GM19397 (cell line): ENCODE measurements around the gene EDA2R.

Experiments used
- ATAC-seq: cut with Tn5 transposase; IDR thresholded peaks from one replicate; pipeline ENCODE4 v1.9.1; 2021; ENCODE audit warnings: mild to moderate bottlenecking, moderate library complexity; ENCODE audit not compliant: unreplicated experiment

Gene EDA2R, protein sequence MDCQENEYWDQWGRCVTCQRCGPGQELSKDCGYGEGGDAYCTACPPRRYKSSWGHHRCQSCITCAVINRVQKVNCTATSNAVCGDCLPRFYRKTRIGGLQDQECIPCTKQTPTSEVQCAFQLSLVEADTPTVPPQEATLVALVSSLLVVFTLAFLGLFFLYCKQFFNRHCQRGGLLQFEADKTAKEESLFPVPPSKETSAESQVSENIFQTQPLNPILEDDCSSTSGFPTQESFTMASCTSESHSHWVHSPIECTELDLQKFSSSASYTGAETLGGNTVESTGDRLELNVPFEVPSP

DNA sequence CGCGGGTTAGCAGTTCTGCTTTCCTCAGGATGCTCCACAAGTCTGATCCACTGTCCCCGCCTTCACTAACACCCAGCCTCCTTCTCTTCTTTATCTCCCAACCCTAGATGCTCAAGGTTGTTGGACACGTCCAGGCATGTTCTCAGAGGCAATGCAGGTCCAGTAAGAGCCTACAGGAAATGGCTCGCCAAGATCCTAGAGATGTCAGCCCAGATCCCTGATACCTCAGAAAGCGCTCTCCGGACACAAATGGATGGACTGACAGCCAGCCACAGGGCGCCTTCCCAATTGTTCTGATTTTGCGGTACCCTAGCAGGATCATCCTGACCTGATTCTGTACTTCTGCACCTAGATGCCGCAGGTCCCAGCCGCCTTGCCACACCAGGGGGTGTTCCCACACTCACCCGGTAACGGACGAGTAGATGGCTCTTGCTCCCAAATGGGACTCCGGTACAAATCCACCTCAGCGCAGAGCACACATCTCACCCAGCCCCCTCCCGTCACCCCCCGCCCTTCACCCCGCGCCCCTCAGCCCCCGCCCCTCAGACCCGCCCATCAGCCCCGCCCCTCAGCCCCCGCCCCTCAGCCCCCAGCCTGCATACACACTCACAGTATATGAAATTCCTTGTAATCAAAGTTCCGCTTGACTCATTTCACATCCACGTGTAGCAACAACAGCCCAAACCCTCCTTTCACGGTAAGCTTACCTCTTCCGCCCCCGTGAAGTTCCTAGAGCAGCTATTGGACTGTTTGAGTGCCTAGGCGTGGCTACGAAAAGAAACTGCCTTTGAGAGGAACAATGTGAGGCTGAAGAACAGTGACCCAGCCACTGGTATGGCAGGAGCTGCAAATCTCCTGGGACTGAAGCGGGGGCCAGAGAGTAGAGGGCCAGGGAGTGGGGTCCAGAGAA lies at the start of gene EDA2R:
Gene EDA2R, minus strand, starts transcription at position 488 of the 910 bp plus-strand sequence. CDS start 23,058 bp downstream, outside the sequence.
- peak; percentile 95 for ATAC-seq

DNA sequence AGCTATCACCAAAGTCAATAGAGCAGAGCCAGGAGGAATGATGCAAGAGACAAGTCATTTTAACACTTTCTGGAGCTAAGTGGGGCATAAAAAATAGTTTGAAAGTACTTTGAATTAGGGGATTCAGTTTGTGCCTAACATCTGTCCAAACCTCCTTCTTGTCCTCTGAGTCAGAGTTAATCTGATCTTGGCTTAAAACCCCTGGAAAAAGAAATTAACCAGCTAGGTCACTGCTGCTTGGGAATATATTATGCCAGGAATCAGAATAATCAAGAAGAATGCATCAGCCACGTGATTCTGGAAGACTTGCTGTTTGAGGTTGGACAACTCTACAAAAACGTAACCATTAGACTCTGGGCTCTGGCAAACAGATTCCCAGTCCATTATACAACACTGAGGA lies 45.3 kb upstream of the EDA2R start:
- ATAC-seq: no peak

DNA sequence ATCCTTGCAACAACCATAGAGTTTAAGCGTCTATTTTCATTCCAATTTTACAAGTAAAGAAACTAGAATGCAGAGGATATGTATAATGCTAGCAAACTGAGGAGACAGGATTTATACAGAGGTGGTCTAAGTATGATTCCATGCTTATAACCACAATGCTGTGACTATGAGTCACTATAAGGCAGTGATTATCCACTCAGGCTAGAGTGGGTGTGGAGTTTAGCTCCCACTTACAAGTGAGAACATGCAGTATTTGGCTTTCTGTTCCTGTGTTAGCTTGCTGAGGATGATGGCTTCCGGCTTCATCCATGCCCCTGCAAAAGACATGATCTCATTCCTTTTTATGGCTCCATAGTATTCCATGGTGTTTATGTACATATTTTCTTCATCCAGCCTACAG lies 41.6 kb upstream of the EDA2R start:
- no peak for ATAC-seq

DNA sequence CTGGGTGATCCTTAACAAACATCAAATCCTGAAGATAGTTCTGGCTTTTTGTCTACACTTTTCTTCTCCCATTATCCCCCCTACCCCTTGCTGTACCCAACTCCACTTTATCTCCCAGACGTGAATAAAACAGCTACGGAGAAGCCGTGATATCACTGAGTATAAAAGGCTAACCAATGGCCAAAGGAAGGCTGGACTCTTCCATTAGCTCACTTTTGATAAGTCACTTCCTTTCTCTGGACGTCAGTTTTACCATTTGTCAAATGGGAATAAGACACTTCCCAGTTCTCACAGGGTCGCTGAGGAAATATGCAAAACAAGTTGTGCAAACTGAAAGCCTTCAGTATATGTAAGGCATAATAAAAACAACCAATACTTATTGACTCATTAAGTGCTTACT lies 38.6 kb upstream of the EDA2R start:
- ATAC-seq: no peak

DNA sequence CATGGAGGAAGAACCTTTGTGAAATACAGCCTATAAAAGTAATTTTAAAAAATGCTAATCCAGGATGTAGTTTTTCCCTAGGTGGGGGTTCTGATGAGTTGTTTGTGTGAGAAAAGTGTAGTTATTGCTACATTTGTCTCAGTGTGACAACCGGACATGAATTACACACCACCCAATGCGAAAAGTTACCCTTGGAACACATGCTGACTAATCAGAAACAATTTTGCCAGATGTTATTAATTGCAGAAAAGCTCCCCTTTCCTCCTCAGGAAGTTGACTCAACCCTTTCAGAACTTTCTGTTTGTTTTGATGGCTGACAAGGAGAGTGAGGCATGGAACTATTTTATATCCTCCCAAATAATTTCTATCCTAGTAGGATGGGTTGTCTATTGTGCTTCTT lies 38.1 kb upstream of the EDA2R start:
- ATAC-seq: no peak

DNA sequence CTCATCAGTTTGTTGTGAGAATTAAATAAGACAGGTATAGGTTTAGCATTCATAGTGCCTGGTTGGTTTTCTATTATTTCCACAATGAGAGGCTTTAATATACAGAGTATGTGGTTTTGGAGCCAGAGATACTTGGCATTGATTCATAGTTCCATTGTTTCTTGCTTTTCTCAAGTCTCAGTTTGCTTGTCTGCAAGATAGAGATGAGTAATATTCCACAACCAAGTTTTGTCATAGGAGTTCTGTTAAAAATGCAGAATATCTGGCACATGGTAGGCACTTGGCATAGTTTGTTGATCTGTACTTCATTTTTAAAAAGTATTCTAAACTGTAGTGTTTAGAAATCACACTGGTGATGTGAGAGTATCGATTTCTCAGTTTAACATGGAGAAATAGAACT lies 37.5 kb upstream of the EDA2R start:
- ATAC-seq: no peak

DNA sequence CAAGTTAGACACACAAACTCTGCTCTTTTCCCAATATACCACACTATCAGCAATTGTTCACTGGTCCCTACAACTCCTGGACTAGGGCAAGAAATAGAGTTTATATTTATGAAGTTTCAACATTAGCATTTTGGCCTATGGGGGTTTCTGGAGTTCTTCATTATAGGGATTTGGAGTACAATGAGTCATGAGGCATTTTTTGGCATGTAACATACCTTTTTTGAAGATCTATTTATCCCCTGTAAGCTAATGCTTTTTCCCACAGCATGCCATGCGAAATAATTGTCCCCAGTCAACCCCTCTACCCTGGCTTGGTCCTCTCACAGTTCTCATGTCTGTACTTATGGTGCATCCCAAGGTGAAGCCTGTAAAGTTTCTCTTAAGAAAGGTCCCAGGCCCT lies 36.7 kb upstream of the EDA2R start:
- ATAC-seq: no peak

DNA sequence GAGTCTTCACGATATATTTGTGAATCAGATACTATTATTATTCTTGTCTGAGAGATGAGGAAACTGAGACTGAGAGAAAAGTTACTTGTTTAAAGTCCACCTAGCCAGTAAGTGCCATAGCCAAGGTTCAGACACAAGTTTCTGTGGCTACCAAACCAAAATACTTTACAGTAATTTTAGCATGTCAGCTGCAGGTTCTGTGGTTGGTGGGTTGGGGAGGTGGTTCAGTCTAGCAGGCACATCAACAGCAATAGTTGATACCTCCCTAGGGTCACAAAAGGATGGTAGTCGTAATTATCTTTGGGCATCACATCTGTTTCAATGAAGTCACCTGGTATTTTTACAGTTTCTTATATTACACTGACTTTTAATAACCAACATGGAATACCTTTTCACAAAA lies 35.6 kb upstream of the EDA2R start:
- ATAC-seq: no peak

DNA sequence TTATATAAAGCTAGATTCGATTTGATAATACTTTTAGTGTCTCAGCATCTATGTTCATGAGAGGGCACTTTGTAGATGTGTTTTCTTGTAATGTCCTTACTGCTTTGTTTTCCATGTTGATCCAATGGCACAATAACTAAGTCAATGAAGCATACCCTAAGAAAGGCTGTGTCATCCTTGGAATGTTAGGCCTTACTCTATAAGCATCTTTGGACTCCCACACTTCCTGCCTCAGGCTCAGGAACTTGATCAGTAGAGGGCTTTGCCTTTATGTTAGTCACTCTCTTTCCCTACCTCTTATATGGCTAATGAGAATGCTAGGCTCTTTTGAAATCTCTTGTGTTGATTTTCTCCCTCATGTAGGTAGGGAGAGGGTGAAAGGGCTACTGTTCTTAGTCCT lies 33.2 kb upstream of the EDA2R start:
- ATAC-seq: no peak

DNA sequence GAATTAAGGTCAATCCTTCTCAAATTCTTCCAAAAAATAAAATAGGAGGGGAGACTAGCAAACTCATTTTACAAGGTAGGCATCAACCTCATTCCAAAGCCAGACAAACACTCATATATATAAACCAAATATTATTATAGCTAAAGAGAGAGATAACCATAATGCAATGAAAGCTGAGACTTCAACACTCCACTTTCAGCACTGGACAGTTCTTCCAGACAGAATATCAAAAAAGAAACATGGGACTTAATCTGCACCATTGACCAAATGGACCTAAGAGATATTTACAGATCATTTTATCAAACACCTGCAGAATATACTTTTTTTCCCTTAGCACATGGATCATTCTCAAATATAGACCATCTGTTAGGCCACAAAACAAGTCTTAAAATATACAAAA lies 15.5 kb upstream of the EDA2R start:
- no peak for ATAC-seq

DNA sequence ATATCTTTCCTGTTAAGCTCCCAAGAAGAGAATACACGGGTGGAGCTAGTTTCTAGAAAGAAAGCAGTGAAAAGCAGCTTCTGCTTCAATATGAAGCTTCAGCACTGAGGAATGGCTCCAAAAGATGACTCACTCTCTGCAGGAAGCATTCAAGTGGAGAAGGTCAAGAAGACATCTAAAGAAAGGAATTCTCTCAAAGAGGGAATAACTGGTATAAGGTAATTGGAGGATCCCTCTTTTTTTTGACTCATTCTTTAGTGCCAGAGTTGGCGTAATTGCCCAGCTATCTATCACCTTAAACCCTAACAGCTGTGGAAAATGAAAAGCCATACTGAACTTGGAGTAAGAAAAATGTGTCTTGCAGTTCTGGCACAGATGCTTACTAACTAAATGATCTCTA lies 3.5 kb downstream of the EDA2R start:
- ATAC-seq: no peak

DNA sequence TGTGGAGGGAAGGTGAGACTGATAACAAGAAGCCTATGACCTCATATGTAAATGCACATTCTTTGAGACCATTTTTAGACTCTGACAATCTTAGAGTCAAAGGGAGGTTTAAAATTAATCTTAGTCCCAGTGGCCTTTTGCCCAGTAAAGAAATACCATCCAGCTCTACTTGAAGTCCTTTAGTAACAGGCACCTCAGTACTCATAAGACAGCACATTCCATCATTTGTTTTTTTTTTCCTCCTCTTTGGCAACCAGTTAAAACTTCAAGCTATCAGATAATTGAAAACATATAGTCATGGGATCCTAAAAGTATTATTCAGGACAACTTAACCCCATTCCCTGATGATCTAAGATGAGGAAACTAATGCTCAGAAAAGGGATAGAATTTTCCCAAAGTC lies 4.6 kb downstream of the EDA2R start:
- ATAC-seq: no peak

DNA sequence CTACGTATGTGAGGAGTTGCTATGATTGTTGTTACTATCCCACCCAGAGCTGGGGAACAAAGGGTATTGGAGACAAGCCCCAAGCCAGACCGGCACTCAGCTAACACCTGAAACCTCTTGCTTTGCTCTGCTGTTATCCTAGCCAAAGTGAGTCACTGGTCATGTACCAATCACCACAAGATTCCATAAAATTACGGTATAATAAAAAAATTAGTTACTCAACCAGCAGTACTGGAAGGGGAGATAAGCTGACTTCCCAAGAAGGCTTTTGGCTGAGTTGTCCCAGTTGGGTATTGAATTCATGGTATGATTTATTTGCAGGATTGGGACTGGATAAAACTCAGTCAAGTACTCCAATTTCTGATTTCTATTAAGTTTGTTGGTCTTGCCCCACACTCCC lies 5.3 kb downstream of the EDA2R start:
- ATAC-seq: no peak

DNA sequence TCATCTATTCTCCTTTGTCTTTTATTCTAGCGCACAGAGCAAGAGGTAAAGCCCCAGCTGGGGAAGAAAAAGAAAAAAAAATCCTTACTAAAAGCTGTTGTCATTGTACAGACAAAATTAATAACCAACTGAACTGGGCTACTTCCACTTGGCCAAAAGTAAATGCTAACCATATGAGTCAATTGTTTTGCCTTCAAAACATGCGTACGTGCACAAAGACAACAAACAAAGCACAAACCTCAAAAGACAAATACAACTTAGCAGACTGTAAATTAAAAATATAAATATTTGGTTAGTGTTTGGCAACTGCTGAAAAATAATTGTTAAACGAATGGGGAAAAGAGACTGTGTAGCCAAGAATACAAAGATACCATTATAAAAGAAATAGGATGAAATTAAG lies 5.9 kb downstream of the EDA2R start:
- no peak for ATAC-seq

DNA sequence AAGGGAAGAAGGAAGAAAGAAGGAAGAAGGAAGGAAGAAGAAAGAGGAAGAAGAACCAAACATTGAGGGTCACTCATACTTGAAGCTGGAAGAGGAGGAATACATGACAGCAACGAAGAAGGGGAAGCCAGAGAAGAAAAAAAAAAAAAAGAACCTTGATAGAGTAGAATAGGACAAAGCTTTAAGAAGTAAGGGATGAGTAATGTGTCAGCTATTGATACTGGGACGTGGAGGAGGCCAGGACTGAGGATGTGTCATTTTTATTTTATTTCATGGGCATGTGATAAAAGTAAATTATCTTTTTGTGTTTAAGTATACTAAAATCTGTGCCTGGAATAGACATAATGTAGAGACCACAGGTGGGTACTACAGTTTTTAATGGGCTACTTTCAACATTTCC lies 6.4 kb downstream of the EDA2R start:
- ATAC-seq: no peak

DNA sequence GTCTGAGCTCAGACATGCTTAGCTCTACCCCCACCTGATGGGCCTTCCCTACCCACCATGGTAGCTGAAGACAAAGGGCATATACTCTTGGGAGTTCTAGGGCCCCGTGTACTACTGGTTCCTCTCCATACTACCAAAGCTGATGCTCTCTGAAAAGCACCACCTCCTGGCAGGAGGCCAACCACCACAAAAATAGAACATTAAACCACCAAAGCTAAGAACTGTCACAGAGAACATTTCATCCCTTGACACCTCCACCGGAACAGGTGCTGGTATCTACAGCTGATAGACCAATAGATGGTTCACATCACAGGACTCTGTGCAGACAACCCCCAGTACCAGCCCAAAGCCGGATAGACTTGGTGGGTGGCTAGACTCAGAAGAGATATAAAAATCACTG lies 13.4 kb downstream of the EDA2R start:
- peak; percentile 90 for ATAC-seq

DNA sequence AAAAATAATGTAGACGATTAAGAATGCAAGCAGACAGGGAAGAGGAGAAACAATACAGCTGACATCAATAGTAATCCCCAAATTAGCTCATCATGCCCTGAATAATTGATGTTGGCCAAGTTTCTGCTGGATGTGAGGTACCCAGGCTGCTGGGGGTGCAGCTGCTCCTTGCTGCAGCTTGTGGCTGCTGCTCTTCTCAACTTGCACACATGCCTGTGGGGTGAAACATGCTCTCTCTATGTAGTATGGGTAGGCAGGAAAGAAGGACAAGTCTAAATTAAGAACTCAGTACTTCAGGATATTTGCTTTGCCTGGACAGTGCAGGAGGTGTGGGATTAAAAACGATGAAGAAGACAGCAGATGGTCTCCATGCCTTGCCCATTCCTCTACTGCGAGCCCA lies 16.7 kb downstream of the EDA2R start:
- no peak for ATAC-seq

DNA sequence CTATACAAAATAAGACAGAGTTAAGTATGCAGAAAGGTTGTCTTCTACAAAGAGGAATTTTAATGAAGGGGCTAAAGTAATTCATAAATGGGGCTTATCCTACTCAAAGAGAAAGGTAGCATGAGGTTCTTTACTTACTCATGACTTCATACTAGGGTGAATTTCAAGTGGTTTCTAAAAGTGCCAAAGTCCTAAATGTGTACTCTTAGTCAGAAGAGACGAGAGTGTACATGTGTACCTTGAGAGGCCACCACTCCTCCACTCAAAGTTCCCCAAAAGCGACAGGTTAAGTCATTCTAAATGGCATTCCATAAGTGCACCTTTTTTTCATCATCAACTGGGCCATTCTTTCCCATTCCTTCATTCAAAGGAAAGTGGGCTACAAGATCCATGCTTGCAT lies 21.9 kb downstream of the EDA2R start:
- ATAC-seq: no peak

DNA sequence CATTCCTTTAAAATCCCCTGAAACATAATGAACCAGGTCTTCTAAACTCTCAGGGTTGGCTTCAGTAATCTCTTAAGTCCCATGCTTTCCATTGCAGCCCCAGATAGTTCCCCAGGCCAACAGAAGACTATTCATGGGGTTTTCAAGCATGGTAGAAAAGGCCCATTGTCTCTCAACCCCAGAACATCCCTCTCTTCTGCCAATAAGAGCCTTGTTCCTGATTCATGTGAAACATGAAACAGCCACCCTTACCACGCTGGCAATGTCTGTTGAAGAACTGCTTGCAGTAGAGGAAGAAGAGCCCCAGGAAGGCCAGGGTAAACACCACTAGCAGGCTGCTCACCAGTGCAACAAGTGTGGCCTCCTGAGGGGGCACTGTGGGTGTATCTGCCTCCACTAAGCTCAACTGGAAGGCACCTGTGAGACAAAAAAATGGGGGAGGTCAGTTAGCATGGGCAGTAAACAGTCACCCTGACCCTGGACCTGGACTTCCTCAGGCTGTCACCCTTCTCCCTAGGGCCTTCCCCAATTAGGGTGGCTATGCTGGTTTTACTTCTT lies 36.4 kb downstream of the EDA2R start:
- ATAC-seq: no peak

DNA sequence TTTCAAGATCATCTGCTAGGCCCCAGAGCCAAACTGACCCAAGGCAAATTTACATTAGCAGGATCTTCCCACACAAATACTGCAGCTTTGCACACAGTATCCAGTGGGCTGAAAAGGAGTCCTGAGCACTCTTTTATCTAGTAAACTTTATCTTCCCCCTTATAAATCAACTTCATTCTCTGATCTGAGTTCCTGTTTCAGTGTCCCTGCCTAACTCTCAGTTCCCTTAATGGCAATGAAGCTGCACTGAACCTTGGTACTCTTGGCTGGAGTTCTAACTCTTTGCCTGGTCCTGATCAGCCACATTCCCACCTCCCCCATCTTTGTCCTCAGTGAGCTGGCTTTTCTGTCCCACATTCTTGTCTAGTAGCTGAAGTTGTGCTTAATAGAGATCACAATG lies 37.4 kb downstream of the EDA2R start:
- ATAC-seq: no peak

DNA sequence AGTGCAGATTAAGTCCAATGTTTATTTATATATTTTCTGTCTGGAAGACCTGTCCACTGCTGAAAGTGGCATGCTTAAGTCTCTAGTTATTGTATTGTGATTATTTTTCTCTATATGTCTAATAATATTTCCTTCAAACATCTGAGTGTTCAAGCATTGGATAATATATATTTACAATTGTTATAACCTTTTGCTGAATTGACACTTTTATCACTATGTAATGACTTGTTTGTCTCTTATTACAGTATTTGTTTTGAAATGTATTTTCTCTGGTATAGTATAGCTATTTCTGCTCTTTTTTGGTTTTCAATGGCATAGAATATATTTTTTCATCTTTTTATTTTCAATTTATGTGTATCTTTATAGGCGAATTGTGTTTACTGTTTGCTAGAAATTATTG lies 59.7 kb downstream of the EDA2R start:
- ATAC-seq: no peak

DNA sequence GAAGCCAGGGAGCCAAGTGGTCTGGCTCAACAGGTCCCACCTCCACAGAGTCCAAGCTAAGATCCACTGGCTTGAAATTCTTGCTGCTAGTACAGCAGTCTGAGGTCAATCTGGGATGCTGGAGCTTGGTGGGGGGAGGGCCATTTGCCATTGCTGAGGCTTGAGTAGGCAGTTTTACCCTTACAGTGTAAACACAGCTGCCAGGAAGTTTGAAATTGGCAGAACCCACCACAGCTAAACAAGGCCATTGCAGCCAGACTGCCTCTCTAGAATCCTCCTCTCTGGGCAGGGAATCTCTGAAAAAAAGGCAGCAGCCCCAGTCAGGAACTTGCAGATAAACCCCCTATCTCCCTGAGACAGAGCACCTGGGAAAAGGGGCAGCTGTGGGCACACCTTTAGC lies 84.9 kb downstream of the EDA2R start:
- ATAC-seq: no peak
